NOMO-1 treated with dmso at 0.1 percent for 144 hours (cell line): ENCODE results near the gene CCDC110.
A peak's percentile ranks its signal among the peaks of the same experiment; 100 is the strongest.
"Not testable (repeated sequence)": the region's sequence is repeated elsewhere in the genome, so short reads cannot be mapped to it uniquely, and the experiment has no call there.

Experiments
- DNase-seq: peaks from one replicate; lab custom pipeline; 2025; ENCODE audit not compliant: unreplicated experiment; lab: John Stamatoyannopoulos, UW

CCDC110 gene

GRCh38 chr4:185471235-185472102 lies at the start of gene CCDC110:
Gene CCDC110, minus strand, starts transcription at chr4:185471733. Its CDS starts 50 bp downstream, at chr4:185471683.
- DNase-seq = peak; percentile 51

GRCh38 chr4:185520119-185520518 lies 48.6 kb upstream of the CCDC110 start:
- no peak for DNase-seq

GRCh38 chr4:185518494-185518893 lies 47.0 kb upstream of the CCDC110 start:
- no peak for DNase-seq

- DNase-seq = no peak
Measured at GRCh38 chr4:185518069-185518468, 46.5 kb upstream of the CCDC110 start.

GRCh38 chr4:185515248-185515647 lies 43.7 kb upstream of the CCDC110 start:
- DNase-seq = no peak

GRCh38 chr4:185514182-185514697 lies 42.7 kb upstream of the CCDC110 start:
- no peak for DNase-seq

- peak; percentile 69 for DNase-seq
Measured at GRCh38 chr4:185513489-185514181, 42.1 kb upstream of the CCDC110 start.

GRCh38 chr4:185512516-185512915 lies 41.0 kb upstream of the CCDC110 start:
- no peak for DNase-seq

- not testable (repeated sequence) for DNase-seq
Measured at GRCh38 chr4:185511243-185511642, 39.7 kb upstream of the CCDC110 start.

GRCh38 chr4:185510806-185511205 lies 39.3 kb upstream of the CCDC110 start:
- DNase-seq = no peak

- DNase-seq = no peak
Measured at GRCh38 chr4:185508181-185508580, 36.6 kb upstream of the CCDC110 start.

GRCh38 chr4:185506422-185506821 lies 34.9 kb upstream of the CCDC110 start:
- no peak for DNase-seq

GRCh38 chr4:185504098-185505047 lies 32.8 kb upstream of the CCDC110 start:
- no peak for DNase-seq

GRCh38 chr4:185502386-185502785 lies 30.9 kb upstream of the CCDC110 start:
- DNase-seq = no peak

GRCh38 chr4:185500576-185500975 lies 29.0 kb upstream of the CCDC110 start:
- no peak for DNase-seq

GRCh38 chr4:185500035-185500434 lies 28.5 kb upstream of the CCDC110 start:
- no peak for DNase-seq

- DNase-seq = no peak
Measured at GRCh38 chr4:185488650-185489049, 17.1 kb upstream of the CCDC110 start.

GRCh38 chr4:185481401-185481800 lies 9.9 kb upstream of the CCDC110 start:
- DNase-seq = no peak

- no peak for DNase-seq
Measured at GRCh38 chr4:185480016-185480732, 8.6 kb upstream of the CCDC110 start.

GRCh38 chr4:185479507-185479971 lies 8.0 kb upstream of the CCDC110 start:
- DNase-seq = no peak
